ENCODE results near the gene C20orf96. TPM values are rescaled to one million over a fixed set of nuclear protein-coding genes. Genes with fewer than 3 reads are reported as not detected.
"Not testable (repeated sequence)": the region's sequence is repeated elsewhere in the genome, so short reads cannot be mapped to it uniquely, and the experiment has no call there.

C20orf96 gene
- total RNA-seq, 1 donor from 2014 or later = 0.79 TPM

DNA sequence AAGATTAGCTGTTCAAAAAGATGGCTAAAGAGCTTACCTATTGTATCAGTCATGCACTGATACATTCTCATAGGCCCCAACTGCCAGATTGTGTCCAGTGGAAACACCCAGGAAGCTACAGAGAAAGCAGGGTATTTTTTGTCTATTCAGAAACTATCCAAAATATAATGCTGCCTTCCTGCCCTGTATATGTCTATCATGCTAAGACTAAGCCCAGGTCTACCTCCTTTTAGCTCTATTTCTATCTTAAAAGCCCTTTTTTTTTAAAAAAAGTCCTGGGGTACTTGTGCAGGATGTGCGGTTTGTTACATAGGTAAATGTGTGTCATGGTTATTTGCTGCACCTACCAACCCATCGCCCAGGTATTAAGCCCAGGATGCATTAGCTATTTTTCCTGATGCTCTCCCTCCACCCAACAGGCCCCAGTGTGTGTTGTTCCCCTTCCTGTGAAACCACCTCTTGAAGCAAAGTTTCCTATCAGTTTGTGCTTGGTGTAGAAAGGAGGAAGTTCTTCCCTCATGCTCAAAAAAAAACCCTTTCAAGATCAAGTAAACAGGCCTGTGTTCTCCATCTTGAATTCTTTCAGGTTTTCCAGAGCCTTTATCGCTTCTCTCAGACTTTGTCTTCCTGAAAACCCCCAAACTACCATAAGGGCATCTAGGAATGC lies 63.0 kb downstream of the C20orf96 start:
- no peaks in the 10 kb centered on the region for H3K36me3 ChIP-seq (ENCODE audit: control insufficient read depth, insufficient read depth, low read length)
- H3K4me3 ChIP-seq (ENCODE audit: low read depth, low read length) = no peak overlapping the region
- TF ChIP-seq, protein P1, sequence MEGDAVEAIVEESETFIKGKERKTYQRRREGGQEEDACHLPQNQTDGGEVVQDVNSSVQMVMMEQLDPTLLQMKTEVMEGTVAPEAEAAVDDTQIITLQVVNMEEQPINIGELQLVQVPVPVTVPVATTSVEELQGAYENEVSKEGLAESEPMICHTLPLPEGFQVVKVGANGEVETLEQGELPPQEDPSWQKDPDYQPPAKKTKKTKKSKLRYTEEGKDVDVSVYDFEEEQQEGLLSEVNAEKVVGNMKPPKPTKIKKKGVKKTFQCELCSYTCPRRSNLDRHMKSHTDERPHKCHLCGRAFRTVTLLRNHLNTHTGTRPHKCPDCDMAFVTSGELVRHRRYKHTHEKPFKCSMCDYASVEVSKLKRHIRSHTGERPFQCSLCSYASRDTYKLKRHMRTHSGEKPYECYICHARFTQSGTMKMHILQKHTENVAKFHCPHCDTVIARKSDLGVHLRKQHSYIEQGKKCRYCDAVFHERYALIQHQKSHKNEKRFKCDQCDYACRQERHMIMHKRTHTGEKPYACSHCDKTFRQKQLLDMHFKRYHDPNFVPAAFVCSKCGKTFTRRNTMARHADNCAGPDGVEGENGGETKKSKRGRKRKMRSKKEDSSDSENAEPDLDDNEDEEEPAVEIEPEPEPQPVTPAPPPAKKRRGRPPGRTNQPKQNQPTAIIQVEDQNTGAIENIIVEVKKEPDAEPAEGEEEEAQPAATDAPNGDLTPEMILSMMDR (IDR thresholded peaks at IDR 0.05; ENCODE audit: insufficient read depth, low read length, severe bottlenecking) = no peak
- no peaks in the 10 kb centered on the region for H3K27me3 ChIP-seq (ENCODE audit: control insufficient read depth, insufficient read depth, low read length)
- DNase-seq (ENCODE audit: low read depth) (no peak), FAIRE-seq (no peak)

DNA sequence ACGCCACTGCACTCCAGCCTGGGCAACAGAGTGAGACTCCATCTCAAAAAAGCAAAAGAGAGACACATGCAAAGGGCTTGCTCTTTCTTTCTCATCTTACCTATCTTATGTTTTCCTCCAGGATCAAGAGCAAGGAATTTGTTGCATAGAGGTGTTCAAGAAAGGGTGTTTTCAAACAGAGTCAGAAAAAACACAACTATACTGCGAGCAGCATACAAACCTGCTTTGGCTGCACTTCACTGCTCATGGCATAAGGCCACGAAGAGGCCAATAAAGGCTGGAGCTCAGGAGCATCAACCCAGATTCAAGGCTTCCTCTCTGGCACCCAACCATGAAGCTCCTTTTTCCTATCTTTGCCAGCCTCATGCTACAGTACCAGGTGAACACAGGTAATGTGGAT lies 63.6 kb downstream of the C20orf96 start, which contains the start of gene DEFB129:
DEFB129 (plus strand) TSS at position 301 of the 400 bp plus-strand sequence; CDS start at position 332, 31 bp downstream.
- TF ChIP-seq, protein P1 (IDR thresholded peaks at IDR 0.05; ENCODE audit: insufficient read depth, low read length, severe bottlenecking) = no peak
- no peak for DNase-seq (ENCODE audit: low read depth)
- peak; percentile 18 for FAIRE-seq
- Histone ChIP-seq H3K4me3 (ENCODE audit: low read depth, low read length) (no peak within 1 kb of the TSS), H3K36me3 (ENCODE audit: control insufficient read depth, insufficient read depth, low read length) (no peaks in the 10 kb centered on the region), H3K27me3 (ENCODE audit: control insufficient read depth, insufficient read depth, low read length) (no peaks in the 10 kb centered on the region)

DNA sequence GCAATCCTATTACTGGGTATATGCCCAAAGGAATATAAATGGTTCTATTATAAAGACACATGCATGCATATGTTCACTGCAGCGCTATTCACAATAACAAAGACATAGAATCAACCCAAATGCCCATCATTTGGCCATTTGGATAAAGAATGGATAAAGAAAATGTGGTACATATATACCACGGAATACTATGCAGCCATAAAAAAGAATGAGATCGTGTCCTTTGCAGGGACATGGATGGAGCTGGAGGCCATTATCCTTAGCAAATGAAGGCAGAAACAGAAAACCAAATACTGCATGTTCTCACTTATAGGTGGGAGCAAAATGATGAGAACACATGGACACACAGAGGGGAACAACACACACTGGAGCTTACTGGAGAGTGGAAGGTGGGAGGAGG lies 64.7 kb downstream of the C20orf96 start:
- H3K27me3 ChIP-seq (ENCODE audit: control insufficient read depth, insufficient read depth, low read length); FAIRE-seq; H3K36me3 ChIP-seq (ENCODE audit: control insufficient read depth, insufficient read depth, low read length); DNase-seq (ENCODE audit: low read depth); H3K4me3 ChIP-seq (ENCODE audit: low read depth, low read length): not testable (repeated sequence)

DNA sequence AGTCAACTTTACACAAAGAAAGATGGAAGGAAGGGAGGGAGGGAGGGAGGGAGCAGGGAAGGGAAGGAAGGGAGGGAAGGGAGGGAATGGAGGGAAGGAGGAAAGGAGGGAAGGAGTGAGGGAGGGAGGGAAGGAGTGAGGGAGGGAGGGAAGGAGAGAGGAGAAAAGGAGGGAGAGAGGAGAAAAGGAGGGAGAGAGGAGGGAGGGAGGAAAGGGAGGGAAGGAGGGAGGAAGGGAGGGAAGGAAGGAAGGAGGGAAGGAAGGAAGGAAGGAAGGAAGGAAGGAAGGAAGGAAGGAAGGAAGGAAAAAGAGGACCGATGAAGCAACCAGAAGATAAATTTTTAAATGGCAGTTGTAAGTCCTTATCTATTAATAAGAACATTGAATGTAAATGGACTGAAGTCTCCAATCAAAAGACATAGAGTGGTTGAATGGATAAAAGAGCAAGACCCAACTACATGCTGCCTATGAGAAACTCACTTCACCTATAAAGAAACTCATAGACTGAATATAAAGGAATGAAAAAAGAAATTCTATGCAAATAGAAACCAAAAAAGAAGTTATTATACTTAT lies 69.2 kb downstream of the C20orf96 start:
- DNase-seq (ENCODE audit: low read depth) = no peak
- Histone ChIP-seq H3K36me3 (ENCODE audit: control insufficient read depth, insufficient read depth, low read length) (no peaks in the 10 kb centered on the region), H3K4me3 (ENCODE audit: low read depth, low read length) (no peak overlapping the region), H3K27me3 (ENCODE audit: control insufficient read depth, insufficient read depth, low read length) (no peaks in the 10 kb centered on the region)
- FAIRE-seq = no peak
- TF ChIP-seq, protein P1 (IDR thresholded peaks at IDR 0.05; ENCODE audit: insufficient read depth, low read length, severe bottlenecking) = no peak

Other genes starting within 250 kb of the C20orf96 start
- not detected in 2 replicates for gene DEFB125, start 203.1 kb downstream of the C20orf96 start, total RNA-seq
- gene DEFB126, start 148.2 kb downstream of the C20orf96 start, total RNA-seq = not detected in 2 replicates
- gene DEFB127, start 133.3 kb downstream of the C20orf96 start, total RNA-seq = not detected in 2 replicates
- gene DEFB128, start 101.0 kb downstream of the C20orf96 start, total RNA-seq = not detected in 2 replicates
- not detected in 2 replicates for gene DEFB129, start 63.5 kb downstream of the C20orf96 start, total RNA-seq
- gene DEFB132, start 33.0 kb downstream of the C20orf96 start, total RNA-seq = not detected in 2 replicates
- 9.7 and 11.1 TPM in 2 replicates for gene ZCCHC3, start 6.8 kb upstream of the C20orf96 start, total RNA-seq
- gene SOX12, start 34.8 kb upstream of the C20orf96 start, total RNA-seq = 0.90 and 3.4 TPM in 2 replicates
- gene NRSN2, start 56.4 kb upstream of the C20orf96 start, total RNA-seq = 2.1 and 4.4 TPM in 2 replicates
- gene TRIB3, start 90.0 kb upstream of the C20orf96 start, total RNA-seq = 432 and 548 TPM in 2 replicates
- 178 and 202 TPM in 2 replicates for gene RBCK1, start 117.5 kb upstream of the C20orf96 start, total RNA-seq
- 30.0 and 35.8 TPM in 2 replicates for gene TBC1D20, start 171.8 kb upstream of the C20orf96 start, total RNA-seq